MM.1S (cell line): Measurements from ENCODE around the gene SLC37A3.
"Not testable (repeated sequence)": the region's sequence is repeated elsewhere in the genome, so short reads cannot be mapped to it uniquely, and the experiment has no call there.

Experiments
- EZH2 ChIP-seq: fragments of 300-600 bp; sonication (generic); optimal IDR thresholded peaks from 2 replicates; pipeline ENCODE3; 2017; ENCODE audit warnings: low read depth, mild to moderate bottlenecking, antibody characterized with exemption, low read length, mixed read lengths
- EZH2phosphoT487 ChIP-seq: fragments of 300-600 bp; sonication (generic); IDR thresholded peaks from 2 replicates; pipeline ENCODE4 v1.6.1; 2018; ENCODE audit warnings: antibody characterized with exemption, low read length

GRCh38 chr7:140338959-140339358, 59.4 kb downstream of the SLC37A3 start:
- not testable (repeated sequence) for TF ChIP-seq EZH2, EZH2phosphoT487
